K562 (cell line): ENCODE data around the gene MAP2. TPM values are rescaled to one million over a fixed set of nuclear protein-coding genes. Genes with fewer than 3 reads are reported as not detected.

Experiments
- ATAC-seq: fragments of 200-7000 bp; cut with Tn5 transposase; 3 replicates; pipeline ENCODE4 v1.9.1; 2020; ENCODE audit warnings: moderate library complexity
- BruUV-seq: library from RNA; stranded (reverse); fragments of 400-500 nt; replicated peaks from 2 replicates; lab custom pipeline; 2021; lab: Mats Ljungman, UMichigan
- CTCF ChIA-PET: fragments of 300-600 bp; formaldehyde crosslinking; extraction: SDS; loops from one replicate; lab custom pipeline; 2021; ENCODE audit warnings: low intra/inter-chr PET ratio; lab: Yijun Ruan, JAX
- POLR2A ChIA-PET: fragments of 300-600, 350-650 bp; sonication (Branson Sonifier 250); formaldehyde crosslinking; extraction: SDS; loops from one replicate; lab custom pipeline; 2021; ENCODE audit warnings: antibody characterized with exemption, inconsistent platforms; lab: Yijun Ruan, JAX
- DNase-seq, 4 experiments: peaks; one replicate each; pipeline versions ENCODE4 v3.0.0 to v3.0.0-alpha.2; 2011 to 2018; ENCODE audit warnings: low spot score in 3 of 4, mixed read lengths in 3 of 4; ENCODE audit errors: extremely low read depth in 1 of 4
- FAIRE-seq: peaks from 2 replicates; lab custom pipeline; 2011; peaks lifted over from hg19 to GRCh38; lab: Jason Lieb, UNC
- H2AFZ ChIP-seq: 2 replicates; pipeline ENCODE4 v1.6.0; 2011; ENCODE audit warnings: low read depth, low read length, control low read depth, inconsistent platforms
- H3K27ac ChIP-seq: fragments of 200-600 bp; 3 replicates; pipeline ENCODE4 v1.8.0; 2011; ENCODE audit warnings: low read depth, mild to moderate bottlenecking, control low read depth, inconsistent platforms, low read length, moderate library complexity, mixed read lengths; ENCODE audit errors: extremely low read depth
- H3K27me3 ChIP-seq, 2 experiments: fragments of 300-600 bp in 1 of 2; 2 replicates in 1 of 2; 3 replicates in 1 of 2; pipeline versions ENCODE4 v1.6.0 to v1.8.0; 2011; ENCODE audit warnings: inconsistent platforms in 2 of 2, low read length in 2 of 2, mild to moderate bottlenecking in 1 of 2, mixed read lengths in 1 of 2, moderate library complexity in 1 of 2; ENCODE audit not compliant: control insufficient read depth in 2 of 2, insufficient read depth in 2 of 2
- H3K36me3 ChIP-seq: fragments of 300-600 bp; 3 replicates; pipeline ENCODE4 v1.8.0; 2011; ENCODE audit warnings: mild to moderate bottlenecking, low read length, inconsistent platforms; ENCODE audit not compliant: control insufficient read depth, insufficient read depth
- H3K4me1 ChIP-seq, 2 experiments: fragments of 200-600 bp in 1 of 2; replicated peaks in 1 of 2; 2 replicates in 1 of 2; 3 replicates in 1 of 2; pipeline versions ENCODE4 v1.5.1 to v1.8.0; 2011; ENCODE audit warnings: inconsistent platforms in 2 of 2, low read length in 2 of 2, mild to moderate bottlenecking in 1 of 2, mixed read lengths in 1 of 2, moderate library complexity in 1 of 2; ENCODE audit not compliant: control insufficient read depth in 2 of 2, insufficient read depth in 2 of 2
- H3K4me2 ChIP-seq: 2 replicates; pipeline ENCODE4 v1.6.1; 2011; ENCODE audit warnings: low read length, control low read depth, inconsistent platforms, mixed read lengths; ENCODE audit not compliant: insufficient read depth
- H3K4me3 ChIP-seq: fragments of 200-600 bp; sonication (generic), shearing (Covaris generic); 2 replicates; pipeline ENCODE4 v1.5.1; 2016; ENCODE audit warnings: control low read depth, inconsistent platforms
- H3K79me2 ChIP-seq: fragments of 200-600 bp; 3 replicates; pipeline ENCODE4 v1.8.0; 2011; ENCODE audit warnings: low read length, inconsistent platforms; ENCODE audit not compliant: control insufficient read depth, insufficient read depth
- H3K9ac ChIP-seq, 2 experiments: 2 replicates each; pipeline versions ENCODE4 v1.6.0 to v1.6.1; 2011; ENCODE audit warnings: low read depth in 2 of 2, low read length in 2 of 2, control low read depth in 1 of 2, inconsistent platforms in 1 of 2, mild to moderate bottlenecking in 1 of 2, mixed read lengths in 1 of 2; ENCODE audit not compliant: insufficient read depth in 1 of 2
- H3K9me1 ChIP-seq: one replicate; pipeline ENCODE4 v1.6.0; 2011; ENCODE audit warnings: inconsistent platforms, mild to moderate bottlenecking, low read length, moderate library complexity; ENCODE audit not compliant: control insufficient read depth, insufficient read depth
- H3K9me3 ChIP-seq: replicated peaks from 2 replicates; pipeline ENCODE4 v1.5.1; 2011; ENCODE audit warnings: low read depth, low read length, inconsistent platforms; ENCODE audit not compliant: control insufficient read depth, insufficient read depth
- H4K20me1 ChIP-seq: replicated peaks from 2 replicates; pipeline ENCODE4 v1.6.1; 2011; ENCODE audit warnings: low read length, inconsistent platforms, mixed read lengths; ENCODE audit not compliant: control insufficient read depth, insufficient read depth
- HMG20A ChIP-seq: fragments of 450-650 bp; formaldehyde crosslinking; conservative IDR thresholded peaks from 2 replicates; pipeline ENCODE4 v1.4.0; 2020; ENCODE audit warnings: mild to moderate bottlenecking, mixed read lengths
- HOXB6 ChIP-seq: fragments of 250-450 bp; sonication (Bioruptor Pico); IDR thresholded peaks from 2 replicates; pipeline ENCODE4 v1.5.1; 2022; ENCODE audit warnings: mild to moderate bottlenecking, borderline replicate concordance
- MTA1 ChIP-seq: fragments of 450-650 bp; IDR thresholded peaks from 2 replicates; pipeline ENCODE4 v1.6.1; 2017; ENCODE audit warnings: borderline replicate concordance
- NR2C1 ChIP-seq, 2 experiments: fragments of 450-650 bp; IDR thresholded peaks; 2 replicates each; pipeline ENCODE4 v1.6.1; 2017; ENCODE audit warnings: mild to moderate bottlenecking in 2 of 2, antibody characterized with exemption in 1 of 2, inconsistent platforms in 1 of 2, missing compliant biosample characterization in 1 of 2, missing genetic modification characterization in 1 of 2
- RHOXF2B ChIP-seq: fragments of 250-450 bp; sonication (Bioruptor Pico); conservative IDR thresholded peaks from 2 replicates; pipeline ENCODE4 v1.5.1; 2021
- RNF2 ChIP-seq: sonication (generic); IDR thresholded peaks from 2 replicates; pipeline ENCODE4 v1.6.1; 2016
- TAF7 ChIP-seq: fragments of 450-650 bp; IDR thresholded peaks from 2 replicates; pipeline ENCODE4 v1.6.1; 2016; ENCODE audit warnings: missing genetic modification characterization, missing compliant biosample characterization
- ZBTB5 ChIP-seq: fragments of 450-650 bp; IDR thresholded peaks from 2 replicates; pipeline ENCODE4 v1.6.1; 2017; ENCODE audit warnings: antibody characterized with exemption
- ZBTB7A ChIP-seq: IDR thresholded peaks from 2 replicates; pipeline ENCODE4 v1.6.1; 2011; ENCODE audit warnings: low read depth, mild to moderate bottlenecking, low read length, moderate library complexity, borderline replicate concordance; ENCODE audit not compliant: control insufficient read depth
- ZNF197 ChIP-seq: fragments of 200-800 bp; sonication (Bioruptor generic); IDR thresholded peaks from 2 replicates; pipeline ENCODE4 v1.6.1; 2016; ENCODE audit warnings: low read depth, missing genetic modification characterization, missing compliant biosample characterization
- ZNF311 ChIP-seq: fragments of 250-450 bp; sonication (Bioruptor Pico); IDR thresholded peaks from 2 replicates; pipeline ENCODE4 v1.4.0; 2020; ENCODE audit warnings: mild to moderate bottlenecking, moderate library complexity
- WGBS: fragments of 100-300 bp; shearing (Covaris generic); methylation state at CpG from one replicate; pipeline ENCODE4 v1.1.6; 2016; ENCODE audit warnings: low coverage, mixed read lengths; ENCODE audit not compliant: insufficient coverage; ENCODE audit errors: missing lambda C conversion rate; 5-methylcytosine and 5-hydroxymethylcytosine counted together
- in situ Hi-C: fragments of 300-500 bp; cut with MboI; formaldehyde crosslinking; loops from 4 replicates; pipeline ENCODE4 v1.15.0; 2018; ENCODE audit warnings: inconsistent platforms, mixed read lengths
- intact Hi-C: fragments of 100-400 bp; cut with micrococcal nuclease; formaldehyde crosslinking; loops from 2 replicates; pipeline ENCODE4 v1.14.2; 2022
- polyA plus RNA-seq, 8 experiments: library from polyadenylated mRNA; depleted of rRNA in 4 of 8; stranded (reverse) in 5 of 8; unstranded in 3 of 8; fragments of >200 nt; fragmentation: Nextera tagmentation in 2 of 8; fragmentation: Illumina TruSeq in 1 of 8; extraction: Ambion mirVana in 2 of 8; extraction: Trizol in 1 of 8; gene quantifications; 2 replicates each; pipeline versions ENCODE4 v1.2.1 to v1.2.3, GENCODE V29; 2011 to 2014; ENCODE audit warnings: inconsistent platforms in 1 of 8, missing spikeins in 1 of 8
- total RNA-seq, 7 experiments: library from RNA; depleted of rRNA in 6 of 7; stranded (reverse); fragments of >200 nt in 6 of 7; fragmentation: Illumina TruSeq in 2 of 7; extraction: Trizol in 2 of 7; gene quantifications; 2 replicates each; pipeline versions ENCODE4 v1.2.1 to v1.2.3, GENCODE V29; 2011 to 2021; ENCODE audit warnings: low replicate concordance in 1 of 7

Gene MAP2
- total and polyA plus RNA-seq, 9 of the 15 experiments (the other 6 are each of a cell fraction or from before 2014, with no cell fraction given): 0.13 TPM; not detected in 8

- H3K4me3 ChIP-seq: no peak overlapping the region
- no peak overlapping the region for H3K9ac ChIP-seq
- H4K20me1 ChIP-seq: no peaks in the 10 kb centered on the region
- no peak for DNase-seq
- ChIA-PET CTCF (no interaction called here), POLR2A (no interaction called here)
- H3K4me2 ChIP-seq: no peak overlapping the region
- BruUV-seq: no TSS peak
- H3K27ac ChIP-seq: no peak overlapping the region
- no peaks in the 10 kb centered on the region for H3K79me2 ChIP-seq
- FAIRE-seq: no peak
- H3K36me3 ChIP-seq: no peaks in the 10 kb centered on the region
- H3K9me1 ChIP-seq: no peaks in the 10 kb centered on the region
- in situ Hi-C loops: no loop called here
- no peak overlapping the region for H2AFZ ChIP-seq
- WGBS: 1% methylated on average over 10 of the region's 10 CpGs
- no peaks in the 10 kb centered on the region for H3K9me3 ChIP-seq
- no peak for ATAC-seq
- intact Hi-C loops: no loop called here
- TF ChIP-seq TAF7 (tag) (no peak), ZBTB5 (no peak), MTA1 (no peak), ZNF311 (CRISPR knock-in tag) (no peak), ZNF197 (CRISPR knock-in tag) (no peak), NR2C1 (IDR thresholded peaks at IDR 0.05) (no peak), NR2C1 (tag; IDR thresholded peaks at IDR 0.05) (no peak), HMG20A (CRISPR knock-in tag) (no peak), RHOXF2B (CRISPR knock-in tag) (no peak), ZBTB7A (no peak), HOXB6 (CRISPR knock-in tag) (no peak), RNF2 (no peak)
- no peaks in the 10 kb centered on the region for H3K4me1 ChIP-seq
- no peaks in the 10 kb centered on the region for H3K27me3 ChIP-seq
Observed at GRCh38 chr2:209690029-209690754, 266.3 kb downstream of the MAP2 start.
